Measurements from ENCODE around the gene STK32B. TPM values are rescaled to one million over a fixed set of nuclear protein-coding genes. Genes with fewer than 3 reads are reported as not detected.
"Not testable (repeated sequence)": the region's sequence is repeated elsewhere in the genome, so short reads cannot be mapped to it uniquely, and the experiment has no call there.

The STK32B gene
- total RNA-seq, 1 donor from 2014 or later: 46.9 TPM

GRCh38 chr4:5266991-5267390 lies 215.7 kb downstream of the STK32B start:
- peaks cover 17% of the 10 kb centered on the region for H3K4me1 Mint-ChIP-seq (ENCODE audit: unreplicated experiment)
- H3K27ac Mint-ChIP-seq (ENCODE audit: unreplicated experiment): no peak overlapping the region
- peaks cover 4% of the 10 kb centered on the region for H3K36me3 Mint-ChIP-seq (ENCODE audit: unreplicated experiment)
- H3K27me3 Mint-ChIP-seq (ENCODE audit: unreplicated experiment): no peaks in the 10 kb centered on the region
- no peaks in the 10 kb centered on the region for H3K9me3 Mint-ChIP-seq (ENCODE audit: unreplicated experiment)
- DNase-seq (ENCODE audit: extremely low spot score, unreplicated experiment): no peak
- TF ChIP-seq CTCF (IDR thresholded peaks at IDR 0.05): no peak
- H3K4me3 Mint-ChIP-seq (ENCODE audit: unreplicated experiment): no peak overlapping the region

GRCh38 chr4:5267408-5267807 lies 216.1 kb downstream of the STK32B start:
- H3K4me1 Mint-ChIP-seq (ENCODE audit: unreplicated experiment): peaks cover 17% of the 10 kb centered on the region
- no peaks in the 10 kb centered on the region for H3K27me3 Mint-ChIP-seq (ENCODE audit: unreplicated experiment)
- no peak for DNase-seq (ENCODE audit: extremely low spot score, unreplicated experiment)

GRCh38 chr4:5276475-5277075 lies 225.3 kb downstream of the STK32B start:
- Mint-ChIP-seq H3K4me3 (ENCODE audit: unreplicated experiment) (no peak overlapping the region), H3K9me3 (ENCODE audit: unreplicated experiment) (no peaks in the 10 kb centered on the region), H3K27me3 (ENCODE audit: unreplicated experiment) (no peaks in the 10 kb centered on the region), H3K4me1 (ENCODE audit: unreplicated experiment) (peaks cover 7% of the 10 kb centered on the region), H3K27ac (ENCODE audit: unreplicated experiment) (no peak overlapping the region), H3K36me3 (ENCODE audit: unreplicated experiment) (peaks cover 3% of the 10 kb centered on the region)
- DNase-seq (ENCODE audit: extremely low spot score, unreplicated experiment): no peak
- no peak for TF ChIP-seq CTCF (IDR thresholded peaks at IDR 0.05)

More at GRCh38 chr4:5267408-5267807, 216.1 kb downstream of the STK32B start:
- H3K9me3 Mint-ChIP-seq (ENCODE audit: unreplicated experiment): no peaks in the 10 kb centered on the region
- H3K4me3 Mint-ChIP-seq (ENCODE audit: unreplicated experiment): no peak overlapping the region
- TF ChIP-seq CTCF (IDR thresholded peaks at IDR 0.05): no peak
- H3K36me3 Mint-ChIP-seq (ENCODE audit: unreplicated experiment): peaks cover 4% of the 10 kb centered on the region
- H3K27ac Mint-ChIP-seq (ENCODE audit: unreplicated experiment): no peak overlapping the region

- no peak for DNase-seq (ENCODE audit: extremely low spot score, unreplicated experiment)
- TF ChIP-seq CTCF (IDR thresholded peaks at IDR 0.05): no peak
- Mint-ChIP-seq H3K27ac (ENCODE audit: unreplicated experiment) (no peak overlapping the region), H3K36me3 (ENCODE audit: unreplicated experiment) (peaks cover 3% of the 10 kb centered on the region), H3K9me3 (ENCODE audit: unreplicated experiment) (no peaks in the 10 kb centered on the region), H3K4me1 (ENCODE audit: unreplicated experiment) (peaks cover 7% of the 10 kb centered on the region), H3K4me3 (ENCODE audit: unreplicated experiment) (no peak overlapping the region), H3K27me3 (ENCODE audit: unreplicated experiment) (no peaks in the 10 kb centered on the region)
Observed at GRCh38 chr4:5277079-5277478, 225.8 kb downstream of the STK32B start.

GRCh38 chr4:5278213-5278612 lies 226.9 kb downstream of the STK32B start:
- H3K9me3 Mint-ChIP-seq (ENCODE audit: unreplicated experiment): no peaks in the 10 kb centered on the region
- peaks cover 18% of the 10 kb centered on the region for H3K4me1 Mint-ChIP-seq (ENCODE audit: unreplicated experiment)
- H3K36me3 Mint-ChIP-seq (ENCODE audit: unreplicated experiment): peaks cover 3% of the 10 kb centered on the region
- no peak for DNase-seq (ENCODE audit: extremely low spot score, unreplicated experiment)
- H3K27me3 Mint-ChIP-seq (ENCODE audit: unreplicated experiment): no peaks in the 10 kb centered on the region
- H3K4me3 Mint-ChIP-seq (ENCODE audit: unreplicated experiment): no peak overlapping the region
- no peak for TF ChIP-seq CTCF (IDR thresholded peaks at IDR 0.05)
- H3K27ac Mint-ChIP-seq (ENCODE audit: unreplicated experiment): no peak overlapping the region

- H3K27ac Mint-ChIP-seq (ENCODE audit: unreplicated experiment); DNase-seq (ENCODE audit: extremely low spot score, unreplicated experiment); H3K36me3 Mint-ChIP-seq (ENCODE audit: unreplicated experiment); H3K4me3 Mint-ChIP-seq (ENCODE audit: unreplicated experiment); H3K9me3 Mint-ChIP-seq (ENCODE audit: unreplicated experiment); H3K27me3 Mint-ChIP-seq (ENCODE audit: unreplicated experiment): not testable (repeated sequence)
- H3K4me1 Mint-ChIP-seq (ENCODE audit: unreplicated experiment): peaks cover 20% of the 10 kb centered on the region
Observed at GRCh38 chr4:5280069-5280468, 228.8 kb downstream of the STK32B start.
